GM23338 (cell line): ENCODE results near the gene SLC27A4. TPM values are rescaled to one million over a fixed set of nuclear protein-coding genes. Genes with fewer than 3 reads are reported as not detected.

ENCODE experiments used
- ATAC-seq: fragments of 200-7000 bp; cut with Tn5 transposase; 3 replicates; pipeline ENCODE4 v1.9.1; 2020
- DNase-seq: peaks from one replicate; pipeline ENCODE4 v3.0.0-alpha.2; 2015; ENCODE audit warnings: low spot score
- H2AFZ ChIP-seq: fragments of 200-600 bp; sonication (generic); 2 replicates; pipeline ENCODE4 v1.8.0; 2016; ENCODE audit warnings: antibody characterized with exemption, mild to moderate bottlenecking, moderate library complexity
- H3F3A ChIP-seq: fragments of 200-600 bp; sonication (generic); replicated peaks from 2 replicates; pipeline ENCODE4 v1.8.0; 2017; ENCODE audit warnings: antibody characterized with exemption, mixed run types, low read depth
- H3K27ac ChIP-seq: fragments of 200-600 bp; sonication (generic); 2 replicates; pipeline ENCODE4 v1.6.1; 2016; ENCODE audit warnings: low read depth
- H3K27me3 ChIP-seq: fragments of 200-600 bp; sonication (generic); 2 replicates; pipeline ENCODE4 v1.8.0; 2016; ENCODE audit warnings: mild to moderate bottlenecking, mixed run types, moderate library complexity; ENCODE audit not compliant: insufficient read depth
- H3K36me3 ChIP-seq: fragments of 200-600 bp; sonication (generic); 2 replicates; pipeline ENCODE4 v1.8.0; 2016; ENCODE audit warnings: mild to moderate bottlenecking; ENCODE audit not compliant: insufficient read depth
- H3K4me1 ChIP-seq: fragments of 200-600 bp; sonication (generic); 2 replicates; pipeline ENCODE4 v1.8.0; 2016; ENCODE audit warnings: mild to moderate bottlenecking, moderate library complexity; ENCODE audit not compliant: insufficient read depth
- H3K4me2 ChIP-seq: fragments of 200-600 bp; sonication (generic); 2 replicates; pipeline ENCODE4 v1.7.1; 2017; ENCODE audit warnings: mixed run types
- H3K4me3 ChIP-seq: fragments of 200-600 bp; sonication (generic); 2 replicates; pipeline ENCODE4 v1.6.1; 2016; ENCODE audit warnings: mixed run types
- H3K79me2 ChIP-seq: fragments of 200-600 bp; sonication (generic); replicated peaks from 2 replicates; pipeline ENCODE4 v1.8.0; 2017; ENCODE audit warnings: mild to moderate bottlenecking; ENCODE audit not compliant: insufficient read depth
- H3K9me2 ChIP-seq: fragments of 200-600 bp; sonication (generic); 2 replicates; pipeline ENCODE4 v1.8.0; 2017; ENCODE audit not compliant: insufficient read depth
- H4K20me1 ChIP-seq: fragments of 200-600 bp; sonication (generic); replicated peaks from 2 replicates; pipeline ENCODE4 v1.8.0; 2017; ENCODE audit warnings: mild to moderate bottlenecking; ENCODE audit not compliant: insufficient read depth
- H3K27ac Mint-ChIP-seq: 2 replicates; pipeline ENCODE4 v1.8.0; 2020; ENCODE audit warnings: inconsistent platforms, mild to moderate bottlenecking, moderate library complexity, mixed read lengths
- H3K27me3 Mint-ChIP-seq: 3 replicates; pipeline ENCODE4 v1.8.0; 2022; ENCODE audit warnings: low read depth, mild to moderate bottlenecking, moderate library complexity, mixed read lengths, inconsistent platforms; ENCODE audit not compliant: insufficient read depth, poor library complexity
- H3K36me3 Mint-ChIP-seq: 3 replicates; pipeline ENCODE4 v1.8.0; 2021; ENCODE audit warnings: low read depth, mild to moderate bottlenecking, inconsistent platforms, moderate library complexity, mixed read lengths
- H3K4me1 Mint-ChIP-seq: 3 replicates; pipeline ENCODE4 v1.8.0; 2020; ENCODE audit warnings: mild to moderate bottlenecking, inconsistent platforms, mixed read lengths
- H3K4me3 Mint-ChIP-seq: 3 replicates; pipeline ENCODE4 v1.8.0; 2021; ENCODE audit warnings: moderate library complexity, mild to moderate bottlenecking, inconsistent platforms, mixed read lengths
- H3K9me3 Mint-ChIP-seq: 3 replicates; pipeline ENCODE4 v1.8.0; 2020; ENCODE audit warnings: moderate library complexity, mild to moderate bottlenecking, inconsistent platforms, mixed read lengths
- CTCF ChIP-seq, 2 experiments: fragments of 200-600 bp in 1 of 2; sonication (generic) in 1 of 2; conservative IDR thresholded peaks; 2 replicates each; pipeline versions ENCODE4 v1.5.1 to v1.6.1; 2016 to 2017; ENCODE audit warnings: antibody characterized with exemption in 2 of 2, low read depth in 2 of 2, mild to moderate bottlenecking in 2 of 2, moderate library complexity in 1 of 2
- EZH2 ChIP-seq: fragments of 200-600 bp; sonication (generic); IDR thresholded peaks from one replicate; pipeline ENCODE4 v1.8.0; 2017; ENCODE audit warnings: antibody characterized with exemption, mild to moderate bottlenecking, low read depth; ENCODE audit not compliant: unreplicated experiment
- EZH2phosphoT487 ChIP-seq: fragments of 200-600 bp; sonication (generic); IDR thresholded peaks from one replicate; pipeline ENCODE4 v1.8.1; 2018; ENCODE audit warnings: antibody characterized with exemption; ENCODE audit not compliant: unreplicated experiment
- JUNB ChIP-seq: IDR thresholded peaks from one replicate; pipeline ENCODE4 v1.6.1; 2016; ENCODE audit warnings: antibody characterized with exemption; ENCODE audit not compliant: unreplicated experiment
- POLR2AphosphoS5 ChIP-seq: IDR thresholded peaks from 2 replicates; pipeline ENCODE4 v1.6.1; 2016; ENCODE audit warnings: antibody characterized with exemption, low read depth
- STAT1 ChIP-seq: IDR thresholded peaks from one replicate; pipeline ENCODE4 v1.6.1; 2016; ENCODE audit warnings: antibody characterized with exemption; ENCODE audit not compliant: unreplicated experiment
- ZNF114 ChIP-seq: fragments of 250-450 bp; sonication (Bioruptor Pico); IDR thresholded peaks from 2 replicates; pipeline ENCODE4 v1.5.0; 2020; ENCODE audit warnings: mild to moderate bottlenecking, moderate library complexity
- ZNF331 ChIP-seq: fragments of 250-450 bp; sonication (Bioruptor Pico); IDR thresholded peaks from 2 replicates; pipeline ENCODE4 v1.5.0; 2020; ENCODE audit warnings: low read depth, mild to moderate bottlenecking, moderate library complexity
- ZNF462 ChIP-seq: fragments of 250-450 bp; sonication (Bioruptor Pico); IDR thresholded peaks from 2 replicates; pipeline ENCODE4 v1.5.0; 2020; ENCODE audit warnings: mild to moderate bottlenecking, moderate library complexity
- polyA plus RNA-seq: library from polyadenylated mRNA; unstranded; fragments of >200 nt; fragmentation: Nextera tagmentation; extraction: Ambion mirVana; gene quantifications from 2 replicates; pipeline ENCODE4 v1.2.1, GENCODE V29; 2016
- total RNA-seq: library from RNA; depleted of rRNA; stranded (reverse); fragments of >200 nt; shearing (Covaris generic); gene quantifications from 2 replicates; pipeline ENCODE4 v1.2.3, GENCODE V29; 2014

Gene SLC27A4
- total and polyA plus RNA-seq, 2 experiments from 2014 or later = 7.9 to 25.3 TPM

GRCh38 chr9:128322404-128323211, 17.7 kb upstream of the SLC27A4 start, which contains the start of the genes COQ4 and TRUB2 (continued):
- TF ChIP-seq CTCF (conservative IDR thresholded peaks at IDR 0.05; ENCODE audit: low read depth in 2 of 2) (no peak), STAT1 (no peak), EZH2phosphoT487 (no peak), ZNF114 (CRISPR knock-in tag) (no peak)

- peaks cover 5% of the 10 kb centered on the region; the same call in 1 of the 2 replicates for H3F3A ChIP-seq
- no peak for TF ChIP-seq ZNF462
- no peak for TF ChIP-seq ZNF331 (CRISPR knock-in tag)
- TF ChIP-seq POLR2AphosphoS5 = no peak
- TF ChIP-seq ZNF114 (CRISPR knock-in tag) = no peak
- TF ChIP-seq STAT1 = no peak
- TF ChIP-seq JUNB = no peak
- TF ChIP-seq CTCF (conservative IDR thresholded peaks at IDR 0.05; ENCODE audit: low read depth in 2 of 2) = no peak
- TF ChIP-seq EZH2 = no peak
- H3K4me1 ChIP-seq = peaks cover 7% of the 10 kb centered on the region
- Mint-ChIP-seq H3K9me3 (no peaks in the 10 kb centered on the region), H3K27ac (no peak overlapping the region; the same call in 1 of the 2 replicates), H3K27me3 (peaks cover 19% of the 10 kb centered on the region), H3K36me3 (peaks cover 21% of the 10 kb centered on the region), H3K4me3 (peak overlapping the region; percentile 94), H3K4me1 (no peaks in the 10 kb centered on the region; the same call in 2 of the 3 replicates)
- ATAC-seq = no peak
- DNase-seq = no peak
- H3K4me3 ChIP-seq = peak overlapping the region; percentile 99
- peaks cover 18% of the 10 kb centered on the region for H3K79me2 ChIP-seq
- H3K36me3 ChIP-seq = peaks cover 6% of the 10 kb centered on the region; the same call in 1 of the 2 replicates
- H3K4me2 ChIP-seq = peak overlapping the region; percentile 84
- no peaks in the 10 kb centered on the region for H3K9me2 ChIP-seq
- H3K27ac ChIP-seq = peak overlapping the region; percentile 92; the same call in 1 of the 2 replicates
- peak overlapping the region; percentile 66 for H2AFZ ChIP-seq
- H4K20me1 ChIP-seq = no peaks in the 10 kb centered on the region; the same call in none of the 2 replicates
- no peaks in the 10 kb centered on the region for H3K27me3 ChIP-seq
Measured at GRCh38 chr9:128323212-128323730, 17.1 kb upstream of the SLC27A4 start.
